Posterior vena cava (tissue), 2 donors: ENCODE results near the gene CIC. TPM values are rescaled to one million over a fixed set of nuclear protein-coding genes. Genes with fewer than 3 reads are reported as not detected.

Experiments used
- DNase-seq: peaks from one replicate; pipeline ENCODE4 v3.0.0-alpha.2; 2020; ENCODE audit warnings: low spot score
- intact Hi-C, 2 donors: fragments of 100-400 bp; cut with DNase I; formaldehyde crosslinking; loops; one replicate each; pipeline versions ENCODE4 v1.14.1 to v1.14.2; 2022 to 2023
- total RNA-seq, 2 donors: library from RNA; stranded (reverse); fragmentation: NEBNext Ultra II Directional; extraction: Animal tissue kit (Norgen Biotek cat#: 25700); gene quantifications; one replicate each; pipeline ENCODE4 v1.2.1, GENCODE V29; 2021
- donor health status: DM: yes; HTN: yes; CAD: no.
- donor health status: DM: yes; HTN: yes; CAD: no.

CIC gene
- total RNA-seq, 2 donors from 2014 or later: 57.7 to 79.0 TPM

DNA sequence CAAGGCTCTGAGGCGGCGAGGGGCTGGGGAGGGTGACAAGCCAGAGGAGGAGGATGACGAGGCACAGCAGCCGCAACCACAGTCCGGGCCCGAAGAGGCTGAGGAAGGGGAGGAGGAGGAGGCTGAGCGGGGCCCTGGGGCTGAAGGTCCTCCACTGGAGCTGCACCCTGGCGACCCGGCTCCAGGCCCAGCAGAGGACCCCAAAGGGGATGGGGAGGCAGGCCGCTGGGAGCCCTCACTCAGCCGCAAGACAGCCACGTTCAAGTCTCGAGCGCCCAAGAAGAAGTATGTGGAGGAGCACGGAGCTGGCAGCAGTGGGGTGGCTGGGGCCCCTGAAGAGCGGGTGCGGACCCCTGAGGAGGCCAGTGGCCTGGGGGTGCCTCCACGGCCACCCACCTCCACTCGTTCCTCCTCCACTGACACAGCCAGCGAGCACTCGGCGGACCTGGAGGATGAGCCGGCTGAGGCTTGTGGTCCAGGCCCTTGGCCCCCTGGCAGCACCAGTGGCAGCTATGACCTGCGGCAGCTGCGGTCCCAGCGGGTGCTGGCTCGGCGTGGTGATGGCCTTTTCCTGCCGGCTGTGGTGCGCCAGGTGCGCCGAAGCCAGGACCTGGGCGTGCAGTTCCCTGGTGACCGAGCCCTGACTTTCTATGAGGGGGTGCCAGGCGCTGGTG, 2.9 kb downstream of the CIC start:
- DNase-seq: no peak
- intact Hi-C loops: no loop called here

DNA sequence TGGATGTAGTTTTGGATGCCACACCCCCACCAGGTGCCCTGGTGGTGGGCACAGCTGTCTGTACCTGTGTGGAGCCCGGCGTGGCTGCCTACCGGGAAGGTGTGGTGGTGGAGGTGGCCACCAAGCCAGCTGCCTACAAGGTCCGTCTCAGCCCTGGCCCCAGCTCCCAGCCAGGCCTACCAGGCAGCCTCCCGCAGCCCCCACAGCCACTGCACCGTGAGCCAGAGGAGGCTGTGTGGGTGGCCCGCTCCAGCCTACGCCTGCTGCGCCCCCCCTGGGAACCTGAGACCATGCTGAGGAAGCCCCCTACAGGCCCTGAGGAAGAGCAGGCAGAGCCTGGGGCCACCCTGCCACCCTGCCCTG, 3.5 kb downstream of the CIC start:
- no peak for DNase-seq
- intact Hi-C loops: no loop called here

DNA sequence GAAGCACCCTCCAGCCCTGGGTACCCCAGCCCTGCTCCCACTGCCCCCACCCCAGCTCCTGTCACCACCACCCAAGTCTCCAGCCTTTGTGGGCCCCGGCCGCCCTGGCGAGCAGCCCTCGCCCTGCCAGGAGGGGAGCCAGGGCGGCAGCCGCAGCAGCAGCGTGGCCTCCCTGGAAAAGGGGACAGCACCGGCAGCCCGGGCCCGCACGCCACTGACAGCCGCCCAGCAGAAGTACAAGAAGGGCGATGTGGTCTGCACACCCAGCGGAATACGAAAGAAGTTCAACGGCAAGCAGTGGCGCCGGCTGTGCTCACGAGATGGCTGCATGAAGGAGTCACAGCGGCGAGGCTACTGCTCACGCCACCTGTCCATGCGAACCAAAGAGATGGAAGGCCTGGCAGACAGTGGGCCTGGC, 3.9 kb downstream of the CIC start:
- no peak for DNase-seq
- intact Hi-C loops: no loop called here

DNA sequence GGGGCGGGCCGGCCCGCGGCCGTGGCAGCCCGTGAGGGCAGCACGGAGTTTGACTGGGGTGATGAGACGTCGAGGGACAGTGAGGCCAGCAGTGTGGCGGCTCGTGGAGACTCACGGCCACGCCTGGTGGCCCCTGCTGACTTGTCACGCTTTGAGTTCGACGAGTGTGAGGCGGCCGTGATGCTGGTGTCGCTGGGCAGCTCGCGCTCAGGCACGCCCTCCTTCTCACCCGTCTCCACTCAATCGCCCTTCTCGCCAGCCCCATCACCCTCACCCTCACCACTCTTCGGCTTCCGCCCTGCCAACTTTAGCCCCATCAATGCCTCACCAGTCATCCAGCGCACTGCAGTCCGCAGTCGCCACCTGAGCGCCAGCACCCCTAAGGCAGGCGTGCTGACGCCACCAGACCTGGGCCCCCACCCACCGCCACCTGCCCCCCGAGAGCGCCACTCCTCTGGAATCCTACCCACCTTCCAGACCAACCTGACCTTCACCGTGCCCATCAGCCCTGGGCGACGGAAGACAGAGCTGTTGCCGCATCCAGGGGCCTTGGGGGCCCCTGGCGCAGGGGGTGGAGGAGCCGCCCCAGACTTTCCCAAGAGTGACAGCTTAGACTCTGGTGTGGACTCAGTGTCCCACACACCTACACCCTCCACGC, 4.5 kb downstream of the CIC start:
- intact Hi-C loops: no loop called here
- DNase-seq: no peak

DNA sequence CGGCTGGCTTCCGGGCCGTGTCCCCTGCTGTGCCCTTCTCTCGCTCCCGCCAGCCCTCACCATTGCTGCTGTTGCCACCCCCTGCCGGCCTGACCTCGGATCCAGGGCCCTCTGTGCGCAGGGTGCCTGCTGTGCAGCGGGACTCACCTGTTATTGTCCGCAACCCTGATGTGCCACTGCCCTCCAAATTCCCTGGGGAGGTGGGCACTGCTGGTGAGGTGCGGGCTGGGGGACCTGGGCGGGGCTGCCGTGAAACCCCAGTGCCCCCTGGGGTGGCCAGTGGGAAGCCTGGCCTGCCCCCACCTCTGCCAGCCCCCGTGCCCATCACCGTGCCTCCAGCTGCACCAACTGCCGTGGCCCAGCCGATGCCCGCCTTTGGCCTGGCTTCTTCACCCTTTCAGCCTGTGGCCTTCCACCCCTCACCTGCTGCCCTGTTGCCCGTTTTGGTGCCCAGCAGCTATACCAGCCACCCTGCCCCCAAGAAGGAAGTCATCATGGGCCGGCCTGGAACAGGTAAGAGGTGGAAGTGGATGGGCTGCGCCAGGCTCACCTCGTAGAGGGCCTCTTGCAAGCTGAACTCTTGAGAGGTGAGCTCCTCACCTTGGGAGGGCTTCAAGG, 5.1 kb downstream of the CIC start:
- intact Hi-C loops: no loop called here
- DNase-seq: no peak

DNA sequence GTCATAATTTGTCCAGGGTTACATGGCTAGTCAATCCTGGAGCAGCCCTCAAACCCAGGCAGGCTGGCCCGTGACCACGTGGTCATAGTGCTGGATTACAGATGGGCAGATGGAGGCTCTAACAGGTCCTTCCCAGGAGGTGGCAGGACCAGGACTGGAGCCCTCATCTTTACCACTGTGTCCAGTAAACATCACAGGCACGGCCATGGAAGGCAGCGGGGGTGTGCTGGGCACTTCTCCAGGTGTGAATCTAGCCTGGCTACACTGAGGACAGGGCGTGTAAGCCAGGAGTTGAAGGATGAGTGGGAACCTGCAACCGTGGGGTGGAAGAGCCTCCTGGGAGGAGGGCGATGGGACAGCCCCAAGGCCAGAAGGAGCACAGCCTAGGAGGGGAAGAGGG, 6.1 kb downstream of the CIC start:
- no peak for DNase-seq
- intact Hi-C loops: no loop called here

DNA sequence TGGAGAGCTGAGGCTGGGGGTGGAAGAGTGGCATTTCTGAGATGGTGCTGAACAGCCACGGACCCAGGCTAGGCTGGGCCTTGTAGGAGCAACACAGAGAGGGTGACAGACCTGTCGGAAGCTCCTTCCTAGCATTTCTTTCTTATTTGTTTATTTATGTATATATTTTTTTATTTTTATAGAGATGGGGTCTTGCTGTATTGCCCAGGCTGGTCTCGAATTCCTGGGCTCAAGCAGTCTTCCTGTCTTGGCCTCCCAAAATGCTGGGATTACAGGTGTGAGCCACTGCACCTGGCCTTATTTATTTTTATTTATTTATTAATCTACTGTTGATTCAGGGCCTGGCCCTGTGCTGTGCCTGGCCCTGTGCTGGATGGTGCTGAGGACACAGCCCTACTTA, 6.5 kb downstream of the CIC start:
- DNase-seq: no peak
- intact Hi-C loops: no loop called here

DNA sequence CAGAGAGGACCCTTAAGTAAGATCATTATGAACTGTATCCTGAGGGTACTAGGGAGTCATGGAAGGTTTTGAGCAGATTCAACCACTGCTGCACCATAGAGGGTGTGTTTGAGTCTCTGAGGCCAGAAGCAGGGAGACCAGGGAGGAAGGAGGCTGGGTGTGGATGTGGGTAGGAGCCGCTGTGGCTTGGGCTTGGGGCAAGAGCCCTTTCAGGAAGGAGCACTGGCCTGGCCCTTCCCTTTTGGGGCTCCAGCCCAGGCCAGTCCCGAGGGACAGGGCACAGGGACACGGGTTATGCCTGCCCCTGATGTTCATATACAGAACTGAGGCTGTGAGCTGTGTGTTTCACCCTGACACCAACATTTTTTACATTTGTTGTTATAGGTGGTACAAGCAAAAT, 7.2 kb downstream of the CIC start:
- intact Hi-C loops: no loop called here
- DNase-seq: no peak

DNA sequence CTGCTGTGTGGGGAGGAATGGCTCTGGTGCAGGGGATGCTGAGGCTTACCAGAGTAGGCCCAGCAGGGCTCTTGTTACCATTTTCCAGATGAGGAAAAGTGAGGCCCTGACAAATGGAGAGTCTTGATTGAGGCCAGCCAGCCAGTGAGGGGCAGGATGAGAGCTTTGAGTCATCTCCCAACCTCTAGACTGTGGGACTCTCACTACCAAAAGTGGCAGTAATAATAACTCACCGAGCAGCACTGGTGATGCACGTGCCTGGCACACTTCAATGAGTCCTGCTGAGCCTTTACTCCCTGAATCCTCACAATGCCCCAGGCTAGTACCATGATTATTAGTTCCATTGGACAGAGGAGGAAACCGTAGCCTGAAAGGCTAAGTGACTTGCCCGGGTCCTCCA, 7.8 kb downstream of the CIC start:
- intact Hi-C loops: no loop called here
- DNase-seq: no peak

DNA sequence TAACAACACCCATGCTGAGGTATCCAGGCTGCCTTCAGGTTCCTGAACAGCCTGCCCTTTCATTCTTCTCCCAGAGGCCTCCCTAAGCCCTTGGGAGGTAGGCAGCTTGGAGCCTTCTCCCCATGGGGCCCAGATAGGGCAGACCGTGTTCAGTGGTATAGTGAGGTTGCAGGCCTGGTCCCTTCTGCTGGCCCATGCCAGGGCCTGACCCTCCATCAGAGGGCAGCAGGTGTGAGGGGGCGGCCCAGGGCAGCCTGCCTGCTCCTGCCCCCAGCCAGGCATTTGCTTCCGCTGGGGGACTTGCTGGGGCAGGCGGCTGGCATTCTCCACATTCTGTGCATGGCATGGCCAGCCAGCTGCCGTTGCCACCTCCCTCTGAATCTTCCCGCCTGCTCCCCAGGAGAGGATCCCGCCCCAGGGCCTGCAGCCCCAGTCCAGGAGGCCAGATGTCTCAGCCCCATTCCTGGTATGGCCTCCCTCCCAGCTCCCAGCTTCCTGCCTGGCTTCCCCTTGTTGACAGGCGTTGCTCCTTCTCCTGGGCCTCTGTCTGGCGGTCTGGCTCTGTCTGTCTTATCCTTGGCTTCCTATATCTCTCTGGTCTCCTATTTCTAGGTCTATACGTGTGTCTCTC, 8.9 kb downstream of the CIC start:
- intact Hi-C loops: no loop called here
- no peak for DNase-seq

DNA sequence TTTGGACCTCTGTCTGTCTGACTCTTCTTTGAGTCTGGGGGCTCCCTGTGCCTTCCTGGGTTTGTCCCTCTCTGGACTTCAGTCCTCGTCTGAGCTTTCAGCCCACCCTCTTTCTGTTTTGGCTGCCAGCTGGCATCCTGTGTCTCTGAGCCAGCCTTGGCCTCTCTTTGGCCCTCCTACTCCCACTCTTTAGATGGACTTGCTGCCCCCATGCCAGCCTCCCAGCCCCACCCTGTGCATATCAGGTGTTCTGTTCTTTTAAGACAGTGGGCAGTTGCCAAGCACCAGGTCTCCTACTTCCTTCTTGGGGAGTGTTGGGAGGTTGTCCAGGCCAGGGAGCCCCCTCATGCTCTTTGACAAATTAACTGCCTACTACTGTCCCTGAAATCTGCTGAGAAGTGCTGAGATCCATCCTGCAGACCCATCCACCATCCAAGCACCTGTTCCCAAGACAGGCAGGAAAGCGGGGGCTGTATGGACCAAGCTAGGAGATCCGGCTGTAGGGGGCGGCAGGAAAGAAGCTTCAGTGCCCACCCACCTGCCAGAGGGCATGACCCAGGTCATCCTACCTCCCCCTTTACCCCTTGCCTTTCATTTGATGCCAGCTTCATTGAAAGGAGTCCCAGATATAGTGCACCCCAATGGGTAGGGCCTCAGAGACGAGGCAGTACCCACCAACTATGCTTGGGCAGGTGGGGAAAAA, 9.6 kb downstream of the CIC start:
- DNase-seq: no peak
- intact Hi-C loops: no loop called here

DNA sequence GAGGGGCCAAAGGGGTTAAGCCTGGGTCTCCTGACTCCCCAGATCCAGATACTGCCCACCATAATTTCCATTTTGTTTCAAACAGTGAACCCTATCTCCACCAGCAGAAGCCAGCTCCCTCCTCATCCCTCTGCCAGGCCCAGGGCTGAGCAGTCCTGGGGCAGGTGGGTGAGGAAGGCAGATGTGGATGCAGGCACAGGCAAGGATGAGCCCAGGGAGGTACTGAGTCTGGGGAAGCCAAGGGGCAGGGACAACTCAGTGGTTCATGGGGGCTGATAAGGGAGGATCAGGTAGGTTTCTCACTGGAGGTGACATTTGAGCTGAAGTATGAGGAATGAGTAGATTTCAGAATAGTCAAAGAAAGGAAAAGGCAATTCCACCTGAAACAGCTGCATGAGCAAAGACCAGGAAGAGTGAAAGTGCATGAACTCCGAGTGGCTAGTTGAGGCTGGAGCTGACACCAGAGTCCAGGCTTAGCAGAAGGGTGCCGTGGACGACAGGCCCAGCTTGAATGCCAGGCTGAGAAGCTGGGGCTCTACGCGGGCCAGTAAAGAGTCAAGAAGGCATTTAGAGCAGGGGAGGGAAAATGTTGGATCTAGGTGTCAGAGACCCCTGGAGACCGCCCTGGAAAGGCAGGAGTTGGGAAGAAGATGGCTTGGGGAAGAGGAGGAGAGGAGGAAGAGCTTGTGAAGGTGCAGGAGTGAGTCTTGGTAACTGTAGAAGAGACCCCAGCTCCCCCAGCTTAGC, 10.3 kb downstream of the CIC start:
- intact Hi-C loops: no loop called here
- no peak for DNase-seq

DNA sequence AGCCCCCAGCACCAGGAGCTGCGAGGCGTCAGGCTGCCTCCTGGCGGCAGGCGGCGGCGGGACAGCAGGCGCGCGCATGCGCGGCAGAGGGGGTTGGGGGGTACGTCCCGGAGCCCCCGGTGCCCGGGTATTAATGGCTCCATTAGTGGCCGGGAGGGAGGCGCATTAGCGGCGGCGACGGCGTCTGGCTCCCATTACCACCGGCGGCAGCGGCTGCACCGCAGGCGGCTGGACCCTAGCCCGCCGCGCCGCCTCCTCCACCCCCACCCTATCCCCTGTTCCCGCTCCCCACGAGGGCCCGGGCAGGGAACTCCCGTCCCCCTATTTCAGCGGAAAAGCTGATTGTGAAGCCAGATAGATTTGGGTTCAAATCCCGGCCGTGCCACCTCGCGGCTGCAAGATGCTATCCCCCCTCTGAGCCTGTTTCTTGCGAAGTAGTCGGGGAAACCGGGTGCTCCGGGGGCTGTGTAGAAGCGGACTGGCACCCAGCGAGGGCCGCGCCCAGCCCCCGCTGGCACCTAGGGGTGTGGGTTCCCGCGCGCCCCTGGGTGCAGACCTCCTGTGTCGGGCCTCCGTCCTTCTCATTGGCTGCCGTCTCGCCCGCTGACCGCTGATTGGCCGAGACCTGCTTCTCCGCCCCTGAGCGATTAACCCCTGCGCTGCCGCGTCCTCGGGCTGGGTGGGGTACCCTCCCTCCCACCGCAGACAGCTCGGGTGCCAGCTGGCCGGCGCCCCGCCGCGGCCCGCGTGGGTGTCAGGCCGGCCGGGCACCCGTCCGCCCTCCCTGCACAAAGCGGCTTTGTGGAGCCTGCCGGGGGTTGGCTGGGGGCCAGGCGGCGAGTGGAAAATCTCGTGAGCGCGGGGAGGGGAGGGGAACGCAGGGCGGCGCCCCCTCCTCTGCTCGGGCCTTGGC, 11.1 kb downstream of the CIC start:
- intact Hi-C loops: loop anchor here in 1 of 2 donors (2.0 kb wide), 1 partner anchor 35 kb away; no protein-coding TSS in a partner anchor
- DNase-seq: peak; percentile 98

DNA sequence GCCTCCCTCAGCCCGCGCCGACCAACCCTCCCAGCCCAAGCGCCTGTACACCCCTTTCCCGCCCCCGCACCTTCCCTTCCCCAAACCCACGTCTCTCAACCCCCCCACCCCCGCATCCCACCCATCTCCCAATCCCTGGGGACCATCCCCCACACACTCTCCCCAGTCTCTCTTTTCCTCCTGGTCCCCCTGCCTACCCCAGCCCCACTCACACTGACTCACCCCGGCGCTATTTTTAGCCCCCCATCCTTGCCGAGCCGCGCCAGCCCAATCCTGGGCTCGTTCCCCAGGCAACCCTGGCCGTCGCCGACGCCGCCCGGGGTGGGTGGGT, 11.7 kb downstream of the CIC start:
- intact Hi-C loops: loop anchor here in 1 of 2 donors (2.0 kb wide), 1 partner anchor 36 kb away; no protein-coding TSS in a partner anchor

DNA sequence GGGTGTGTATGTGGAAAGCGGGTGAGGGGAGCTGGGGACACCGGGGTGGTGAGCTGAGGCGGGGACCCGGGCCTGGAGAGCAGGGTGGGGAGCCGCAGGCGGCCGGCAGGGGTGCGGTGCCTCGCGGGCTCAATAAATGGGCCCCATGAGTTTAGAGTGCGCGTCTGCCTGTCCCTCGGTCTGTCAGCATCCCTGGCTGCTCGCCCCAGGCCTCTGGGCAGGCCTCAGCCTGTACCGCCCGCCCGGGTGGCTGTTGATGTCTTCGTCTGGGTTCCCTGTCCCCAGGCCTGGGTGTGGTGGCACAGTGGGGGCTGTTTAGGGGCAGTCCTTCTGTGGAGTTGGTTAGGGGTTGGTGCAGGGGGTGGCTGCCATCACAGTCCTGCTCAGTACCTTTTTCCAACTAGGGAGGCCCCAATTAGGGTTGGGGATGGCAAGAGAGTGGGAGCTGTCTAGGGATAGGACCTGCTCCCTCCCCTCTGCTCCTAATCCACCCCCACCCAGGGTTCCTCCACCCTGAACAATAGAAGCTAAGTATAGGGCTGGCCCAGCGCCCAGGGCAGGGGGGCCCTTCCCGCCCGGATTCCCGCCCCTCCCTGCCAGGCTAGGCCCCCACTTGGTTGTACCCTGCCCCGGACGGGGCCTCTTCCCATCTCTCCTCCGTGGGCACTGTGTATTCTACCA, 12.2 kb downstream of the CIC start:
- intact Hi-C loops: loop anchor here in 1 of 2 donors (2.0 kb wide), 1 partner anchor 36 kb away; no protein-coding TSS in a partner anchor
- DNase-seq: peak; percentile 92

More for the DNA sequence above, 11.7 kb downstream of the CIC start:
- DNase-seq: peak; percentile 90

DNA sequence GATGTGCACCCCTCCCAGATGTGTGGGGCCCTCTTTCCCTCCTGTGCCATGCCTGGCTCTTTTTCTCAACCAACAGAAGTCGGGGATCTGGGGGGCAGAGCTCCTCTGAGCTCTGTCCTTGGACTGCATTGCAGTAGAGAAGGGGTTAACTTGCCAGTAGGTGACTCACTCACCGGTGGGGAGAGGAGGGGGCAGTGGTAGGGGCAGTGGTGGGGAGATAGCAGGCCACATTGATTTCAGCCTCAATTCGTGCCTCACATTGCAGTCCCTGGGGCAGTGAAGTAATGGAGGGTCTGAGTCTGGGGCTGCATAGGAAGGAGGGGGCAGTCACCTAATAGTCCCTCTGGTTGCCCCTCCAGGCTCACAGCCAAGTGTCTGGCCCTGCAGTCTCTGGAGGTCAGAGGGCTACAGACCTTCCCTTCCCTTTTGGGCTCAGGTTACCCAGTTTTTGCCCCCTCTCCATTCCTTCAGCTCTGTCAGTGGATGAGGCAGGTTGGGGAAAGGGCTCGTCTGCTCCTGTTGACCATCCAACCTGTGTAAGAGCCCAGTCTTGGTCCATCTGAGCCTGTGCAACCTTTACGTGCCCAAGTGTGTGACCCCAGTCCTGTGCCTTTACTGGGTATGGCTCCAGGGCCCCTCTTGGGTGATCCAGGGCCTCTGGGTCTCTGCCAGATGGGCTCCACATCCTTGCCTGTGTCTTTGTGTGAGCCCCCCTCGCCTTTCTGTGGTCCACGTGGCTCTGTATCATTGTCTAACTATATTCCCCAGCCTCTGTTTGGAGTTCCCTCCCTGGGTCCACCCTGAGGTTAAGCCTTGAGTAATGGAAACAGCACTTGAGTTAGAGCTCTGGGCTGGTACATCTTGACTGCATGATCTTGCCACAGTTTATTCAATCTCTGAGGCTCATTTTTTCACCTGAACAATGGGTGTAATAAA, 13.0 kb downstream of the CIC start:
- intact Hi-C loops: loop anchor here in 1 of 2 donors (2.0 kb wide), 1 partner anchor 37 kb away; no protein-coding TSS in a partner anchor

More for the DNA sequence above, 13.0 kb downstream of the CIC start:
- no peak for DNase-seq
